Articular chondrocyte of knee joint (primary cell): Measurements from ENCODE around the gene ZNF324B. TPM values are rescaled to one million over a fixed set of nuclear protein-coding genes. Genes with fewer than 3 reads are reported as not detected.

ENCODE experiments used
- small RNA-seq: library from RNA; depleted of rRNA; stranded (forward); fragments of <200 nt; gene quantifications from one replicate; pipeline ENCODE3, GENCODE V24; 2012
- total RNA-seq: library from RNA; depleted of rRNA; stranded (reverse); fragments of >200 nt; gene quantifications from 2 replicates; pipeline ENCODE4 v1.2.3, GENCODE V29; 2012

Gene ZNF324B
- total RNA-seq = 7.2 and 8.4 TPM in 2 replicates

DNA sequence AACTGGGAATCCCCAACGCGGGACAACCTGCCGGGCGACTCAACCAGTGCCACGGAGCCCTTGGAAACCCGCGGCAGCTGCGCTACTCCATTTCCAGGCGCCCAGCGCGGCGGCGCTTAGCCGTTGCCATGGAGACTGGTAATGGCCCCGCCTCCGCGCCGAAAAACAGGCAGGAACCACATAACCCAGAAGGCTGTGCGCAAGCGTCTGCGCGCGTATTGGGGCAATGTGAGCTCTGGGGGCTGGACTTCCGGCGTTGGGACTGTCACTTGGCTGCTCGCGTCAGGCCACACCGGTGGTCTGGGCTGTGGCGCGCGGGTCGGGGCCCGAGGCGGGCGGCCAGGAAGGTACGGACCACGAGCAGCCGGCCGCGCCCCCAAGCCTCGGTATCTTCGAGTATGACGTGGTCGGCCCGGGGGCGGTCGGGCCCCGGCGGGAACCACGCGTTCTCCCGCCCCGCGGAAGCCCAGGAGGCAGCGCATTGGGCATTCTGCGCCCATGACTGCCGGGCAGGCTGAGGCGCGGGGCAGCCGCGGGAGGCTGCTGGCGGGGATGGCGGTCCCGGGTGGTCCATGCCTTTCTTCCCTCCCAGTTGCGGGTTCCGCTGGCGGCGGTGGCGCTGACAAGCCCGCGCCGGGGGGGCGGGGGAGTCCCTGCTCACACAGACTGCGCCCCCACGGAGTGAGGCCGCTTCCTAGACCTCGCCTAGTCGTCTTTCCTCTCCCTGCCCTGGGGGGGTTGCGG lies at the start of gene ZNF324B:
TSS of gene ZNF324B (plus strand) at position 265 of the 744 bp plus-strand sequence. CDS start 2,080 bp downstream, outside the sequence.

DNA sequence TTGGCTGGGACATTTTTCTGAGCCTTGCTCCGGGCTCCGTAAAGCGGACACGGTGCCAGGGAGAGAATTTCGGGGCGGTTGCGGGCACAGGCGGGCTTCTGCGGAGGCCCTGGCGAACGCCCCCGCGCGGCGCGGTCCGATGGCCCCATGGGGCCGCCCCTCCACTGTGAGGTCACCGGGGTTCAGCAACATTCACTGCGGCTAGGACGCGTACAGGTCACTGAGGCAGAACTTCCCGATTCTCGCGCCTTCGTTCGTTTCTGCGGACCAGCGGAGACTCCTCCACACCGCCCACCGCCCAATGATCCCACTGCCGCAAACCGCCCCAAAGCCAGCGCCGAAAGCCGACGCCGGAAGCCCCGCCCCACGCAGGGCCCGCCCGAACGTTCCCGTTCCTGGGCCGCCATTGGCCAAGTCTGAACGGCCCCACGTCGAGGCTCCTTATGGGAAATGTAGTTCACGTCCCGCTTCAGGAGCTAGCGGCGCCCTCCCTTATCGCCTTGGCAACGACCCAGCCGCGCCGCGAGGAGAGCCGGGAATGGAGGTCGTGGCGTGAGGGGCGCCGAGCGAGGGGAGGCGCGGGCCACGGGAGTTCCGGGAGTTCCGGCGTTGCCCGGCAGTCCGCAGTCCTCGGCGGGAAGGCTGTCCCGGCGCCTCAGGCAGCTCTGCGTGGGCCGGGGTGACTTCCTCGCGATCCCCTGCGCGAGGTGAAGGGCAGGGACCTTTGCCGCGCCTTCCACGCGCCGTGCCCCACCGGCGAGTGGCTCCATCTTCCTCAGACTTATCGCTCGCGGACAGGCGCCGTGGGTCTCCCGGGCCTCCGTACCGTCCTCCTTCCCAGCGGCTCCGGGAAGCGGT lies 43.0 kb upstream of the ZNF324B start, which contains the start of gene ZNF584:
TSS of gene ZNF584 (plus strand) at position 498 of the 858 bp plus-strand sequence. CDS start 499 bp downstream, outside the sequence.

DNA sequence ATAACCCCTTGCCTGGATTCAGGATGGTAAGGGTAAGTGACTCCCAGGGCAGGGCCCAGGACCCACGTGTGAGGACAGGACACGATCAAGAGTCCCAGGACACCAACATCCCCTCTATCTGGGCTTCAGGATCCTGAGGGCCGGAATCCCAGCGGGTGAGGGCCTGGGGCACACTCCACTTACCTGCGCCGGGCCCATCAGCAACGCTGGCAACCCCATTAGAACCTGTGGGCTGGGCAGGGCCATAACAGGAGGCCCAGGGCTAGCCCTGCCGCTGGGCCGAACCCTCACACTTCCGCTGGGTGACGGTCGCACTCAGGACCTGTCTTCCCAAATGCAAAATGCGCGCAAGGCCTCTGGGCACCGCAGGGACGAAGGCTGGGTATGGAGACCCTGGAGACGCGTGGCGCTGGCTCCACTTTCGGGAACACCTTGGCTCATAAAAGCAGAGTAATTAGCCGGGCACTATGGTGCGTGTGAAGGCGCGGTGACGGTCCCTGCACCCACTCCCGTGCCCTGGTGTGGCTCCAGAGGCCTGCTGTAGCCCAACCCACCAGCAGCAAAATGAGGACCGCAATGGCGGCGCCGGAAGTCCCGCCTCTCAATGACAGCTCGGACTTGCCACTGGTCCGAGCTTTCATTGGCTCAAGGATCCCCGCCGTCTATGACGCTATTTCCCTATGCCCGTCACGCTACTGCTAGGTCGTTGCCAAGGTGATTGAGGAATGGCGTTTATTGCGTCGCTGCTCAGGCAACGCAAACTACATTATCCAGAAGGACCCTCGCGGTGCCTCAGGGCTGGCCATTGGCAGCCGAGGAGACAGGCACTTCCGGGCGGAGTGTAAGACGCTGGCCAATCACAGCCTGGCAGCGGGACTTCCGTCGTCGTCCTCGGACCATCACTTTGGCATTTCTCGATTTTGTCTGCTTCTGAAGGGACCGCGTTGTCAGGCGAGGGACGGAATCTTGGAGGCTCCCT lies 11.6 kb upstream of the ZNF324B start, which contains the start of gene ZNF132:
TSS of gene ZNF132 (minus strand) at position 578 of the 979 bp plus-strand sequence. CDS start at position 246, 332 bp downstream.

DNA sequence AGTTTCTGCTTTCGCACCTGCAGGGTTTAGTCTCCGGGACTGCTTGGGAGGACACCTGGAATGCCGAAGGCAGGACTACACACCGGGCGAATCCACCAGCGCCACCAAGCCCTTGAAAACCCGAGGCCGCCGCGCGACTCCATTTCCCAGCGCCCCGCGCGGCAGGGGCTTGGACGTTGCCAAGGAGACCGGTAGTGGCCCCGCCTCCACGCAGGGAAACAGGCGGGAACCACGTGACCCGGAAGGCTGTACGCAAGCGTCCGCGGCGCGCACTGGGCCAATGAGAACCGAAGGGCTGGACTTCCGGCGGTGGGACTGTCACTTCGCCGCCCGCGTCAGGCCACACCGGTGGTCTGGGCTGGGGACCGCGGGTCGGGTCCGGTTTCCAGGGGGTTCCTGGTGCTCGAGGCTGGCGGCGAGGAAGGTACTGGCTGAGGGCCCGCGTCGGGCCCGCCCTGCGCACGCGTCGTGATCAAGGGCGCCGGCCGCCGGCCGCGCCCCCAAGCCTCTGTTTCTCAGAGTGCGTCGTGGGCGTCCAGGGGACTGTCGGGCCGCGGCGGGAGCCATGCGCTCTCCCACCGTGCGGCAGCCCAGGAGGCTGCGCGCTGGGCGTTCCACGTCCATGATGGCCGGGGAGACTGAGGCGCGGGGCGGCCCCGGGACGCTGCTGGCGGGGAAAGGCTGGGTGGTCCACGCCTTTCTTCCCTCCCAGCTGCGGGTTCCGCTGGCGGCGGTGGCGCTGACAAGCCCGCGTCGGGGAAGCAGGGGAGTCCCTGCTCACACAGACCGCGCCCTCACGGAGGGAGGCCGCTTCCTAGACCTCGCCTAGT lies 15.6 kb downstream of the ZNF324B start, which contains the start of gene ZNF324:
TSS of gene ZNF324 (plus strand) at position 321 of the 830 bp plus-strand sequence. CDS start 2,106 bp downstream, outside the sequence.

DNA sequence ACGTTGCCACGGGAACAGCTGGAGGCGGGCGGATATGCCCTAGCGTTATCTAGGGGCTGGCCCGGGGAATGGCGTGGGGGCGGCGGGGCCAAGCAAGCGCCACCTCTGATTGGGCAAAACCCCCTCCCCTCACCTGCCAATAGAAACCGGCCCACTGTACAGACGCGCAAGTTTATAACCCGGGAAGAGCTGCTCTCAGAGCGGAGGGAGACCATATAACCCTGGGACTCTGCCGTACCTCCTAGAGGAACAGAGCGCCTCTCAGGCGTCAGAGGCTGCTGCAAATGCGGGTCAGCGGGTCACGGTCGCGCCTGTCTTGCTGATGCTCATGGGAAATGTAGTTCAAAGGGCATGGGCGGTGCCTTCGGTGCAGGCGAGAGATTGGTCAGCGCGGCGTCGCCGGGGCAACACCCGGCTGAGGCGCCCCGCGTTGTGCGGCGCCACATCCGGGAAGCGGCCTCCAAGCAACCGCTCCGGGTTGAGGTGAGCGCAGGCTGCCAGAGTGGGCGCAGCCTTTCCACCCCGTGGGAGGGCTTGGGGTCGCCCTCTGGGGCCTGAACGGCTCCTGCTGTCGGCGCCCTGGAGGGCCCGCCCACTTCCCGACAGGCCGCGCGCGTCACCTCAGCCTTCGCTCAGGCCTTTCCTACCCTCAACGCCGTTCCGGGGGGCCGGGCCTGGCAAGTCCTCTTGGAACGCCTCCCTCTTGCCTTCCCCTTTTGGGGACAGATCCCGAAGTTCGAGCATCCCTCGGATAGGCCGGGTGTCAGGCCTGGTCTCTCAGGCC lies 24.5 kb downstream of the ZNF324B start, which contains the start of gene ZNF446:
TSS of gene ZNF446 (plus strand) at position 639 of the 784 bp plus-strand sequence. CDS start 867 bp downstream, outside the sequence.

Small RNA genes within 50 kb of the gene (small RNA-seq; reads per million reads assigned to genes)
- gene RN7SL693P (not detected), gene RNU6-1337P (not detected)

Other genes with a start within 250 kb of the ZNF324B start
- gene ZNF544, start 222.7 kb upstream of the ZNF324B start, total RNA-seq = 25.7 and 41.0 TPM in 2 replicates
- 6.0 and 6.5 TPM in 2 replicates for gene ZNF8, start 172.7 kb upstream of the ZNF324B start, total RNA-seq
- gene ERVK3-1, start 146.2 kb upstream of the ZNF324B start, total RNA-seq = 25.9 and 36.6 TPM in 2 replicates
- 2.5 and 3.2 TPM in 2 replicates for gene ZSCAN22, start 124.6 kb upstream of the ZNF324B start, total RNA-seq
- 0.65 and 1.5 TPM in 2 replicates for gene A1BG, start 98.1 kb upstream of the ZNF324B start, total RNA-seq
- 0.78 and 1.5 TPM in 2 replicates for gene ZNF497, start 88.9 kb upstream of the ZNF324B start, total RNA-seq
- 2.2 and 2.7 TPM in 2 replicates for gene ZNF837, start 70.6 kb upstream of the ZNF324B start, total RNA-seq
- gene RPS5, start 64.4 kb upstream of the ZNF324B start, total RNA-seq = 995 and 1,127 TPM in 2 replicates
- gene RNF225, start 56.0 kb upstream of the ZNF324B start, total RNA-seq = 0.13 TPM in 1 of 2 replicates, not detected in the other
- gene ZNF584, start 43.0 kb upstream of the ZNF324B start, total RNA-seq = 13.2 TPM in 2 replicates
- gene ZNF132, start 11.5 kb upstream of the ZNF324B start, total RNA-seq = 8.0 and 8.8 TPM in 2 replicates
- gene ZNF324, start 15.5 kb downstream of the ZNF324B start, total RNA-seq = 12.9 and 13.1 TPM in 2 replicates
- 9.1 TPM in 2 replicates for gene ZNF446, start 24.7 kb downstream of the ZNF324B start, total RNA-seq
- gene SLC27A5, start 60.4 kb downstream of the ZNF324B start, total RNA-seq = 3.5 and 4.8 TPM in 2 replicates
- gene ZBTB45, start 68.2 kb downstream of the ZNF324B start, total RNA-seq = 5.5 and 5.9 TPM in 2 replicates
- gene TRIM28, start 92.4 kb downstream of the ZNF324B start, total RNA-seq = 155 and 186 TPM in 2 replicates
- 104 TPM in 2 replicates for gene CHMP2A, start 103.5 kb downstream of the ZNF324B start, total RNA-seq
- gene UBE2M, start 107.0 kb downstream of the ZNF324B start, total RNA-seq = 37.7 and 46.0 TPM in 2 replicates
- gene MZF1, start 121.7 kb downstream of the ZNF324B start, total RNA-seq = 14.7 and 15.5 TPM in 2 replicates